GM12878 (cell line): Measurements from ENCODE around the gene DCBLD2. TPM values are rescaled to one million over a fixed set of nuclear protein-coding genes. Genes with fewer than 3 reads are reported as not detected.

Experiments used
- ATAC-seq: fragments of 200-7000 bp; cut with Tn5 transposase; 3 replicates; pipeline ENCODE4 v1.9.1; 2020; ENCODE audit warnings: mild to moderate bottlenecking, moderate library complexity
- BruUV-seq: library from RNA; stranded (reverse); fragments of 400-500 nt; replicated peaks from 2 replicates; lab custom pipeline; 2021; lab: Mats Ljungman, UMichigan
- CTCF ChIA-PET: fragments of 300-600 bp; sonication (Branson Sonifier 250); formaldehyde crosslinking; extraction: SDS; loops from one replicate; lab custom pipeline; 2021; ENCODE audit warnings: inconsistent platforms; lab: Yijun Ruan, JAX
- POLR2A ChIA-PET: fragments of 350-600 bp; formaldehyde crosslinking; extraction: SDS; loops from one replicate; lab custom pipeline; 2021; ENCODE audit warnings: inconsistent platforms; lab: Charles Lee
- RAD21 ChIA-PET: fragments of 300-600 bp; sonication (Branson Sonifier 250); formaldehyde crosslinking; loops from one replicate; lab custom pipeline; 2023; ENCODE audit warnings: antibody characterized with exemption; ENCODE audit not compliant: unreplicated experiment; lab: Charles Lee
- SMC1A ChIA-PET: fragments of 300-600 bp; sonication (Branson Sonifier 250); formaldehyde crosslinking; loops from one replicate; lab custom pipeline; 2023; ENCODE audit not compliant: unreplicated experiment, uncharacterized antibody; lab: Charles Lee
- DNase-seq: peaks from one replicate; pipeline ENCODE4 v3.0.0-alpha.2; 2011; ENCODE audit warnings: low read depth, low spot score
- FAIRE-seq: peaks from 3 replicates; lab custom pipeline; 2011; peaks lifted over from hg19 to GRCh38; lab: Jason Lieb, UNC
- H2AFZ ChIP-seq: 2 replicates; pipeline ENCODE4 v1.6.0; 2011; ENCODE audit warnings: low read depth, low read length, control low read depth; ENCODE audit not compliant: control insufficient read depth
- H3K27ac ChIP-seq: 2 replicates; pipeline ENCODE4 v1.5.1; 2011; ENCODE audit warnings: control low read depth; ENCODE audit not compliant: control insufficient read depth, insufficient read depth
- H3K27me3 ChIP-seq, 2 experiments: replicated peaks in 1 of 2; 2 replicates each; pipeline versions ENCODE4 v1.6.0 to v1.6.1; 2011; ENCODE audit warnings: low read length in 1 of 2; ENCODE audit not compliant: control insufficient read depth in 2 of 2, insufficient read depth in 2 of 2
- H3K36me3 ChIP-seq, 2 experiments: 2 replicates each; pipeline ENCODE4 v1.5.1; 2011; ENCODE audit warnings: low read length in 1 of 2; ENCODE audit not compliant: control insufficient read depth in 2 of 2, insufficient read depth in 2 of 2
- H3K4me1 ChIP-seq: 2 replicates; pipeline ENCODE4 v1.6.1; 2011; ENCODE audit warnings: mild to moderate bottlenecking, low read length, moderate library complexity, mixed read lengths; ENCODE audit not compliant: control insufficient read depth, insufficient read depth
- H3K4me2 ChIP-seq: 2 replicates; pipeline ENCODE4 v1.6.0; 2011; ENCODE audit warnings: control low read depth; ENCODE audit not compliant: control insufficient read depth, insufficient read depth
- H3K4me3 ChIP-seq: fragments of 200-600 bp; sonication (generic); 2 replicates; pipeline ENCODE4 v1.5.1; 2016
- H3K79me2 ChIP-seq: 2 replicates; pipeline ENCODE4 v1.6.0; 2011; ENCODE audit warnings: low read length; ENCODE audit not compliant: control insufficient read depth, insufficient read depth
- H3K9ac ChIP-seq: 2 replicates; pipeline ENCODE4 v1.8.0; 2011; ENCODE audit warnings: low read length, control low read depth, mixed read lengths; ENCODE audit not compliant: control insufficient read depth, insufficient read depth
- H3K9me3 ChIP-seq: replicated peaks from 3 replicates; pipeline ENCODE4 v1.5.1; 2011; ENCODE audit warnings: mild to moderate bottlenecking, low read length; ENCODE audit not compliant: control insufficient read depth, insufficient read depth
- H4K20me1 ChIP-seq: 2 replicates; pipeline ENCODE4 v1.6.0; 2011; ENCODE audit not compliant: control insufficient read depth, insufficient read depth
- DPF2 ChIP-seq: fragments of 450-650 bp; IDR thresholded peaks from 2 replicates; pipeline ENCODE4 v1.6.1; 2017; ENCODE audit warnings: mild to moderate bottlenecking
- IKZF1 ChIP-seq: fragments of 450-650 bp; conservative IDR thresholded peaks from 2 replicates; pipeline ENCODE4 v1.6.1; 2017; ENCODE audit warnings: antibody characterized with exemption, mild to moderate bottlenecking
- RAD21 ChIP-seq: IDR thresholded peaks from 2 replicates; pipeline ENCODE4 v1.6.1; 2011; ENCODE audit warnings: mild to moderate bottlenecking, low read depth, low read length, moderate library complexity; ENCODE audit not compliant: insufficient read depth
- SMC3 ChIP-seq: IDR thresholded peaks from 2 replicates; pipeline ENCODE4 v1.6.1; 2011; ENCODE audit warnings: low read length, improper control_type of control experiment, borderline replicate concordance
- WGBS: methylation state at CpG from one replicate; pipeline ENCODE4 v1.1.6; 2016; ENCODE audit warnings: low lambda C conversion rate; ENCODE audit not compliant: insufficient replicate concordance, insufficient coverage; ENCODE audit errors: missing lambda C conversion rate; 5-methylcytosine and 5-hydroxymethylcytosine counted together
- in situ Hi-C: fragments of 300-500 bp; cut with MboI; formaldehyde crosslinking; loops from 9 replicates; pipeline ENCODE4 v1.14.3; 2018; ENCODE audit warnings: mixed read lengths
- intact Hi-C: fragments of 100-400 bp; cut with micrococcal nuclease; formaldehyde crosslinking; loops from one replicate; pipeline ENCODE4 v1.14.2; 2022; ENCODE audit not compliant: unreplicated experiment
- polyA plus RNA-seq, 11 experiments: library from polyadenylated mRNA; depleted of rRNA in 4 of 11; unstranded in 6 of 11; stranded (reverse) in 5 of 11; fragments of >200 nt; fragmentation: Nextera tagmentation in 4 of 11; fragmentation: Illumina TruSeq in 1 of 11; extraction: Ambion mirVana in 4 of 11; extraction: Trizol in 1 of 11; gene quantifications; 1 replicate in 1 of 11; 2 replicates in 10 of 11; pipeline versions ENCODE4 v1.2.1 to v1.2.3, GENCODE V29; 2011 to 2016; ENCODE audit warnings: inconsistent platforms in 2 of 11, missing spikeins in 2 of 11, low read depth in 1 of 11
- total RNA-seq, 4 experiments: library from RNA; depleted of rRNA in 3 of 4; stranded (reverse); fragments of >200 nt in 3 of 4; fragmentation: Illumina TruSeq in 1 of 4; extraction: Trizol in 1 of 4; gene quantifications; 2 replicates each; pipeline versions ENCODE4 v1.2.1 to v1.2.3, GENCODE V29; 2013 to 2021
- TF ChIP-seq, protein P1 (sequence below), 3 experiments: IDR thresholded peaks in 2 of 3; conservative IDR thresholded peaks in 1 of 3; 2 replicates each; pipeline ENCODE4 v1.5.1; 2011; ENCODE audit warnings: low read depth in 3 of 3, low read length in 3 of 3, mild to moderate bottlenecking in 3 of 3, control low read depth in 2 of 3, moderate library complexity in 2 of 3, inconsistent platforms in 1 of 3, mixed read lengths in 1 of 3; ENCODE audit not compliant: control insufficient read depth in 2 of 3, insufficient read depth in 1 of 3; ENCODE audit errors: extremely low read depth in 1 of 3

Gene DCBLD2
- total and polyA plus RNA-seq, 10 of the 15 experiments (the other 5 are each of a cell fraction or from before 2014, with no cell fraction given): 1.6 to 5.9 (median 4.7) TPM

DNA sequence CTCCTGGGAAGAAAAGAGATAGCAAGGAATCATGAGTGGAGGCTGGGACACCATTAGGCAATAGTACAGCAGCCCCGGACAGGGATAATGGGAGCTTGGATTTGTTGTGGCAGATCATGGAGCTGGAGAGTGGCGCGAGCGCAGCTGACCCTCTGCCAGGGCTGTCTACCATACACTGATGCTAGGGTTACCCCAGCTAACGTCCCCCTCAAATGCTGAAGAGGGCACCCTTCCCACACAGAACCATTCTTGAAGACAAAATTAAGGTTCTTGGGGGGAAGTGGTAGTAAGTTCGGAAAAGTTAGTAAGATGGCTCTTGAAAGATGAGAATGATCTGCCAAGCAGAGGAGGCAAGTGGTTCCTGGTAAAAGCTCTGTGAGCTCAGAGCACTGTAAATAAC is 77.2 kb downstream of the DCBLD2 start:
- BruUV-seq: no TSS peak

More for the DNA sequence above, 77.2 kb downstream of the DCBLD2 start:
- TF ChIP-seq SMC3 (peak; percentile 29; the same call in 1 of the 2 replicates), DPF2 (no peak), RAD21 (peak; percentile 60), IKZF1 (no peak)
- TF ChIP-seq, protein P1, sequence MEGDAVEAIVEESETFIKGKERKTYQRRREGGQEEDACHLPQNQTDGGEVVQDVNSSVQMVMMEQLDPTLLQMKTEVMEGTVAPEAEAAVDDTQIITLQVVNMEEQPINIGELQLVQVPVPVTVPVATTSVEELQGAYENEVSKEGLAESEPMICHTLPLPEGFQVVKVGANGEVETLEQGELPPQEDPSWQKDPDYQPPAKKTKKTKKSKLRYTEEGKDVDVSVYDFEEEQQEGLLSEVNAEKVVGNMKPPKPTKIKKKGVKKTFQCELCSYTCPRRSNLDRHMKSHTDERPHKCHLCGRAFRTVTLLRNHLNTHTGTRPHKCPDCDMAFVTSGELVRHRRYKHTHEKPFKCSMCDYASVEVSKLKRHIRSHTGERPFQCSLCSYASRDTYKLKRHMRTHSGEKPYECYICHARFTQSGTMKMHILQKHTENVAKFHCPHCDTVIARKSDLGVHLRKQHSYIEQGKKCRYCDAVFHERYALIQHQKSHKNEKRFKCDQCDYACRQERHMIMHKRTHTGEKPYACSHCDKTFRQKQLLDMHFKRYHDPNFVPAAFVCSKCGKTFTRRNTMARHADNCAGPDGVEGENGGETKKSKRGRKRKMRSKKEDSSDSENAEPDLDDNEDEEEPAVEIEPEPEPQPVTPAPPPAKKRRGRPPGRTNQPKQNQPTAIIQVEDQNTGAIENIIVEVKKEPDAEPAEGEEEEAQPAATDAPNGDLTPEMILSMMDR (IDR thresholded peaks at IDR 0.05 in 2 of 3, conservative IDR thresholded peaks at IDR 0.05 in 1 of 3; ENCODE audit: control insufficient read depth in 2 of 3, extremely low read depth in 1 of 3, insufficient read depth in 1 of 3, low read depth in 3 of 3, low read length in 3 of 3): peak; percentile 6 to 35 (median 30); a peak in 4 of 6 replicates
- no peaks in the 10 kb centered on the region for H3K4me1 ChIP-seq
- no peak overlapping the region for H3K4me2 ChIP-seq
- ATAC-seq (peak; percentile 55; the same call in 2 of the 3 replicates), DNase-seq (no peak), FAIRE-seq (no peak)
- no peak overlapping the region for H3K9ac ChIP-seq
- H3K36me3 ChIP-seq: no peaks in the 10 kb centered on the region
- no peaks in the 10 kb centered on the region for H4K20me1 ChIP-seq
- WGBS: 84% methylated on average over 6 of the region's 6 CpGs
- no peak overlapping the region for H3K4me3 ChIP-seq
- RAD21 ChIA-PET: interaction anchor here (0.9 kb wide), 2 partner anchors 170 to 984 kb away, joined by 3 to 7 read pairs; no protein-coding TSS in a partner anchor
- no peak overlapping the region for H2AFZ ChIP-seq
- no peaks in the 10 kb centered on the region for H3K9me3 ChIP-seq
- POLR2A ChIA-PET: no interaction called here
- CTCF ChIA-PET: interaction anchor here (0.9 to 5.6 kb wide), 5 partner anchors 8 to 862 kb away, joined by 3 to 29 read pairs (median 19); no protein-coding TSS in a partner anchor
- intact Hi-C loops: loop anchor here (5.0 to 10.0 kb wide), 3 partner anchors 273 to 928 kb away; no protein-coding TSS in a partner anchor
- SMC1A ChIA-PET: interaction anchor here (0.9 to 1.8 kb wide), 4 partner anchors 170 to 349 kb away, joined by 3 to 8 read pairs (median 4); no protein-coding TSS in a partner anchor
- H3K27me3 ChIP-seq: no peaks in the 10 kb centered on the region
- no peak overlapping the region for H3K27ac ChIP-seq
- H3K79me2 ChIP-seq: no peaks in the 10 kb centered on the region
- in situ Hi-C loops: loop anchor here (25.0 kb wide), 1 partner anchor 487 kb away; no protein-coding TSS in a partner anchor
